ENCODE measurements around the gene EBI3. TPM values are rescaled to one million over a fixed set of nuclear protein-coding genes. Genes with fewer than 3 reads are reported as not detected.
"Not testable (repeated sequence)": the region's sequence is repeated elsewhere in the genome, so short reads cannot be mapped to it uniquely, and the experiment has no call there.

The EBI3 gene
- total RNA-seq, 1 donor from 2014 or later: 3.1 TPM

DNA sequence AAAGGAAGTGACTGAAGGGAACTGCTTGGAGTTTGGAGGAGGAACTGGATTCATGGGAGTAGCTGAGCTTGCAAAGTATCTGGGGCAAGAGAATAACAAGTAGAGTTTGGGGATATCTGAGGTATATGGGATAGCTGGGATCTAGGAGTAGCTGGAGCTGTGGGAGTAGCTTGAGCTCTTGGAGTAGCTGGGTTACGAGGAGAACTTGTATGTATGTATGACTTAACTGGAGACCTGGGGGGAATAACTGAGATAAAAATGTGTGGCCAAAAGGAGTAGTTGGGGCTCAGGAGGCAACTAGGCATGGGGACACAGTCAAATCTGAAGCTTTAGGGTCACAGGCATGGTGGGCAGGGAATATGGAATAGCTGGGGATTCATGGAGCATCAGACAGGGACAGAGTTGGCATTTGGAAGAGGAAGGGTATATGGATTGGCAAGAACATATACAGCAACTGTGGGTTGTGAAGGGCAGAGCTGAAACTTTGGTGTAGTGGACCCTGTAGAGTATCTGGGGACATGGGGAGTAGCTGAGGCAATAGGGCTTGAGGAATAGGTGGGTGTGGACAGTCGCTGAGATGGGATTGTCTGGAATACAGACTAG, 28.3 kb upstream of the EBI3 start:
- no peak for DNase-seq

DNA sequence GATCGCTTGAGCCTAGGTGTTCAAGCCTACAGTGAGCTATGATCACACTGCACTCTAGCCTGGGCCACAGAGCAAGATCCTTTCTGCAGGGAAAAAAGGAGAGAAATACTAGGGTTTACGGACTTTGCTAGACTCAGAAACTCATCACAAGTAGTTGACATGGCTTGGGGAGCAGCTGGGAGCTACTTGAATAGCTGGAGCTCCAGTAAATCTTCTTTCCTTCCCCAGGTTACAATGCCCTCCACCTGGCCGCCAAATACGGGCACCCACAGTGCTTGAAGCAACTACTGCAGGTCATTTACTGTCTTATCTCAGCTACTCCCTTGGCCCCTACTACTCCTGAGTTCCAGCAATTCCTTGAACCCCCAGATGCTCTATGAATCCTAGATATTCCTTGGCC, 27.5 kb upstream of the EBI3 start:
- no peak for DNase-seq

DNA sequence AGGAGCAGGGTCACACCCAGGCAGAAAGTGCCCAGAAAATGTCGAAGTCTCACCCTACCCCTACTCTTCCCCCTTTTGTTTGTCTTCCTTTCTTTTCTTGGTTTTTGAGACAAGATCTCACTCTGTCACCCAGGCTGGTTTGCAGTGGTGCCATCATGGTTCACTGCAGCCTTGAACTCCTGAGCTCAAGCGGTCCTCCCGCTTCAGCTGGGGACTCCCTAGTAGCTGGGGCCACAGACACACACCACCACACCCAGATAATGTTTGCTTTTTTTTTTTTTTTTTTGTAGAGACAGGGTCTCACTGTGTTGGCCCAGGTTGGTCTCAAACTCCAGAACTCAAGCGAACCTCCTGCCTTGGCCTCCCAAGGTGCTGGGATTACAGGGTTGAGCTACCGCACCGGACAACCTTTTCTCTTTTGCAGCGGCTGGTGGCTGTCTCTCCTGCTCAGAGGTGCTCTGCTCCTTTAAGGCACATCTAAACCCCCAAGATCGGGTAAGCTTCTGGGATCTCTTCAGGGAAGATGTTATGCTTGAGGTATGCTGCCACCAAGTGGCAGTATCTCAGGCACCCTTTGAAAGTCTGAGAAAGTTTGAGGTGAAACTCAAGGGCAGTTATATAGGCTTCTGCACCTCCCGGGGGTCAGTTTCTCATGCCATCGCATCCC, 22.4 kb upstream of the EBI3 start:
- peak; percentile 58 for DNase-seq

DNA sequence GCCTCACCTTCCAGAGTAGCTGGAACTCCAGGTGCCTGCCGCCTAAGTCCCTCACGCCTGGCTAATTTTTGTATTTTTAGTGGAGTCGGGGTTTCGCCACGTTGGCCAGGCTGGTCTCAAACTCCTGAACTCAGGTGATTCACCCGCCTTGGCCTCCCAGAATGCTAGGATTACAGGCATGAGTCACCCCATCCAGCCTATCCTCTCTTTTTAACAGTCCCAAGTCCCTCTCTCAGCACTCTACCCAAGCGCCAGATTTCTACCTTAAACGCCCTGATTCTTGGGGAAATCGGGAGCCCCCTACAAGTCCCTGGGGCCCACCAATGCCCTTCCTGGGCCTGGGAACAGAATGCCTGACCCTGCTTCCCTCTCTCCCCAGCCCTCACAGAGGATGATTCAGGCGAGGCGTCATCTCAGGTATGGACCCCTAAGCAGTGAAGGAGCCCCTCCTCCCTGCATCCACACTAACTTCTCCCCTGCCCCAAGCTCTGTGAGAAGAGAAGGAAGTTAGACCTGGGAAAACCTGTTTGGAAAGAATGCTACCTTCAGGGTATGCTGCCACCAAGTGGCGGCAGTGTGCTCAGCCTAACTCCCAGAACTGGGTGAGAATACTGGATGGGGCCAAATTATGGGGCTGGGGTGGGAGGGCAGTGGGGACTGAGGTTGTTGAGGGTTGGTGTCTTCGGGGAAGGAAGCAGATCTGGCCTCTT, 20.8 kb upstream of the EBI3 start:
- DNase-seq: peak; percentile 52

DNA sequence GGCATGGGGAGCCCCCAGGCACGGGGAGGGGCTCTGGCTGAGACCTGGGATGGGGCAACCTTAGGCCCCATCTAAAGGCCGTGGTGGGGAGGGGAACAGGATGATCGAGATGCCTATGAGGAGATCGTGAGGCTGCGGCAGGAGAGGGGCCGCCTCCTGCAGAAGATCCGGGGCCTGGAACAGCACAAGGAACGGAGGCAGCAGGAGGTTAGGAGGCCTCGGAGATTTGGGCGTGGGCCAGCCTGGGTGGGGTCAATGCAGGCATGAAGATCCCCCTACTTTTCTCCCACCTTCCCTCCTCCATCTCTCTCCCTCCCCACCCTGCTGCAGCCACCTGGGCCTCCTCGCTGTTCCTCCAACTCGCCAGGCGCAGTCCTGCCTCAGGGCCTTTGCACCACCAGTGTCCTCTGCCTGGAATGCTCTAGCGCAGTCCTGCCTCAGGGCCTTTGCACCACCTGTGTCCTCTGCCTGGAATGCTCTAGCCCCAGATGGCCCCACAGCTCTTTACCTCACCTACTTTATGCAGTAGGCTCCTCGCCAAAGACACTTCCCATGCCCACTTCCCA, 19.1 kb upstream of the EBI3 start:
- DNase-seq: no peak

DNA sequence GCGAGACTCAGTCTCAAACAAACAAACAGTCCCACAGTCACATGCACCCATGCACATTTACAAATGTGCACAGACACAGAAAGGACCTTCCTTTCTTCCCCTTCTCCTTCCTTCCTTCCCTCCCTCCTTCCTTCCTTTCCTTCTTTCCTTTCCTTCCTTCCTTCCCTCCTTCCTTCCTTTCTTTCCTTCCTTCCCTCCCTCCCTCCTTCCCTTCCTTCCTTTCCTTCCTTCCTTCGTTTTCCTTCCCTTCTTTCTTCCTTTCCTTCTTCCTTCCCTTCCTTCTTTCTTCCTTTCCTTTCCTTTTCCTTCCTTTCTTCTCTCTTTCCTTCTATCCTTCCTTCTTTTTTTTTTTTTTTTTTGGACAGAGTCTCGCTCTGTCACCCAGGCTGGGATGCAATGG, 16.2 kb upstream of the EBI3 start:
- no peak for DNase-seq

DNA sequence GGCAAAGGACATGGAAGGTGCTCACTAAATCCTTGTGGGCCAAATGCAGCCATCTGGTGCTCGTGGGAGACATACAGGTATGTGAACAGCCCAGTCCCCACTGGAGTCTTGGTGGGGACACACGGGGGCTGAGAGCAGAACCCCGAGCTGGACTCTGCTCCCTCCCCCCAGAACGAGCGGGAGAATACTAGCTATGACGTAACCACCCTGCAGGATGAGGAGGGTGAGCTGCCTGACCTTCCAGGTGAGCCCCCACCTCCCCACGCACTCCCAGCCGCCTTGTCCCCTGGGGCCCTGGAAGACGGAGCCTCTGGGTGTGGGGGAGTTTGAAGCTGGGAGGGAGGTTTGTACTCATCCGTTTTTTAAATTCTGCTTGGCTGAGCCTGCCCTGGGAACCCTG, 13.5 kb upstream of the EBI3 start:
- DNase-seq: no peak

DNA sequence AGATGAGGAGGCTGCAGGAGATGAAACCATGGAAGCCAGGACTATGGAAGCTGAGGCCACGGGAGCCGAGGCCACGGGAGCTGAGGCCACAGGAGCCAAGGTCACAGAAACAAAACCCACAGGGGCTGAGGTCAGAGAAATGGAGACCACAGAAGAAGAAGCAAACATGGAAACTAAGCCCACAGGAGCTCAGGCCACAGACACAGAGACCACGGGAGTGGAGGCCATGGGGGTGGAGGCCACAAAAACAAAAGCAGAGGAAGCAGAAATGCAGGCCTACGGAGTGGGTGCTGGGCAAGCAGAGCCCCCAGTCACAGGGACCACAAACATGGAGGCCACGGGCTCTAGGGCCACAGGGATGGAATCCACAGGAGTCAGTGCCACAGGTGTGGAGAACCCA, 12.5 kb upstream of the EBI3 start:
- no peak for DNase-seq

DNA sequence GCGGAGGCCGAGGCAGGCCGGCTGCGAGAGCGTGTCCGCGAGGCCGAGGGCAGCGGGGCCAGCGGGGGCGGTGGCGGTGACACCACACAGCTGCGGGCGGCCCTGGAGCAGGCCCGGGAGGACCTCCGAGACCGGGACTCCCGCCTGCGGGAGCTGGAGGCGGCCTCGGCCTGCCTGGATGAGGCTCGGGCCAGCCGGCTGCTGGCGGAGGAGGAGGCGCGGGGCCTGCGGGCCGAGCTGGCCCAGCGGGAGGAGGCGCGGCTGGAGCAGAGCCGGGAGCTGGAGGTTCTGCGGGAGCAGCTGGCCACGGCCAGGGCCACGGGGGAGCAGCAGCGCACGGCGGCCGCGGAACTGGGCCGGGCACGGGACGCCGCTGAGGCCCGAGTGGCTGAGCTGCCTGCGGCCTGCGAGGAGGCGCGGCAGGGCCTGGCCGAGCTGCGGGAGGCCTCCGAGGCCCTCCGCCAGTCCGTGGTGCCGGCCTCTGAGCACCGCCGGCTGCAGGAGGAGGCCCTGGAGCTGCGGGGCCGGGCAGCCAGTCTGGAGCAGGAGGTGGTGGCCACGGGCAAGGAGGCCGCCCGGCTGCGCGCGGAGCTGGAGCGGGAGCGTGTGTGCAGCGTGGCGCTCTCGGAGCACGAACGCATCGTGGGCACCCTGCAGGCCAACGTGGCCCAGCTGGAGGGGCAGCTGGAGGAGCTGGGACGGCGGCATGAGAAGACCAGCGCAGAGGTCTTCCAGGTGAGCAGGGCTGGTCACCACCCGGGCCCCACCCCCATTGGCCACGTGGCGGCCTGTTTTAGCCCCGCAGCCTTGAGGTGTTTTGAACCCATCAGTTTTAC, 11.7 kb upstream of the EBI3 start:
- no peak for DNase-seq

DNA sequence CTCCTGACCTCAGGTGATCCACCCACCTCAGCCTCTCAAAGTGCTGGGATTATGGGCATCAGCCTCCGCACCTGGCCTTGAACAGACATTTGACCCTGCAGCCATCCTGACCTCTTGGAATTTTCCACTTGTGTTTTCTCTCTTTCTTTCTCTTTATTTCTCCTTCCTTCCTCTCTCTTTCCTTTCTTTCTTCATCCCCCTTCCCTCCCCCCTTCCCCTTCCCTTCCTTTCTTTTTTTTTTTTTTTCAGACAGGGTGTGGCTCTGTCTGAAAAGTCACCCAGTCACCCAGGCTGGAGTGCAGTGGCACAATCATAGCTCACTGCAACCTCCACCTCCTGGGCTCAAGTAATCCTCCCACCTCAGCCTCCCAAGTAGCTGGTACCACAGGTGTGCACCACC, 10.8 kb upstream of the EBI3 start:
- DNase-seq: not testable (repeated sequence)

DNA sequence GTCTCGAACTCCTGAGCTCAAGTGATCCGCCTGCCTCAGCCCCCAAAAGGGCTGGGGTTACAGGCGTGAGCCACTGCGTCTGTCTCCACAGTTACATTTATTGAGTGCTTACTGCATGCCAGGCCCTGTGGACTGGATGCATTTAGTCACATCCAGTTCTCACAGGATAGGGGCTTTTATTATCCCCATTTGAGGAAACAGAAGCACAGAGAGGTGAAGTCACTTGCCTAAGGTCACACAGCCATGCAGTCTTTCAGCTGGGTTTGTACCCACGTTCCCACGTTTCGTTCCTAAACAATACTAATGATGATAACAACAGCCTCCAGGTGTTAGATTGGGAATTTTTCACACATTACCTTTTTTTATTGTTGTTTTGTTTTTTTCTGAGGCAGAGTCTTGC, 9.1 kb upstream of the EBI3 start:
- no peak for DNase-seq

DNA sequence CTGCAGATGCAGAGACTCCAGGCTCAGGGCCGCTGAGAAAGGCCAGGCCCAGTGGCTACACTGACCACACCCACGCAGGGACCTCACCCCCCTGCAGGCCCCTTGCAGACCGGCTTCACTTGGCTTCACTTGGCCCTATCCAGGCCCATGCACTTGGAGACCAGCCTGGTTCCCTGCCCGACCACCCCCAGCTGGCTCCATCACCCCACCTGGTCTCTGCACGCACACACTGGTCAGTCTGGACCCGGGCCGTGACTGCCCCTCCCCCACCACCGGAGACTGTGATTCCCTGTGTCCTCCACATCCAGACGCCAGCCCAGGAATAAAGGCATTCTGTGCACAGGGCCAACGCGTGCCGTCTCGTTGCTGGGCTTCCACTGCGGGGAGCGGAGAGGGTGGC, 4.9 kb upstream of the EBI3 start:
- DNase-seq: no peak

DNA sequence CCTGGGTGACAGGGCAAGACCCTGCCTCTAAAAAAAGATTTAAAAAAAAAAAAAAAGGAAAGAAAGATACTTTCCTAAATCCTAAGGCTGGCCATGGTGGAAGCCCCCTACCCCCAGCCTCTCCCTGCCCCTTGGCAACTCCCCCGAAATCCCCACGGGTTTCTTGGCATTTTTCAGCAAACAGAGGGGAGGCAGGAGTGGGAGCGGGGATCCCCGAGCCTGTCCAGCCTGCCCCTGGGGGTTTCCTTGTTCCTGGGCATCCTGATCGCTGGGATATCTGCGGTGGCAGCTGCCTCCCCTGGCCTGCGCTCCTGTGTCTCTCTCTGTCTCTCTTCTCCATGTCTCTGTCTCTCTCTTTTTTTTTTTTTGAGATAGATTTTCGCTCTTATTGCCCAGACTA, 3.4 kb upstream of the EBI3 start:
- no peak for DNase-seq

DNA sequence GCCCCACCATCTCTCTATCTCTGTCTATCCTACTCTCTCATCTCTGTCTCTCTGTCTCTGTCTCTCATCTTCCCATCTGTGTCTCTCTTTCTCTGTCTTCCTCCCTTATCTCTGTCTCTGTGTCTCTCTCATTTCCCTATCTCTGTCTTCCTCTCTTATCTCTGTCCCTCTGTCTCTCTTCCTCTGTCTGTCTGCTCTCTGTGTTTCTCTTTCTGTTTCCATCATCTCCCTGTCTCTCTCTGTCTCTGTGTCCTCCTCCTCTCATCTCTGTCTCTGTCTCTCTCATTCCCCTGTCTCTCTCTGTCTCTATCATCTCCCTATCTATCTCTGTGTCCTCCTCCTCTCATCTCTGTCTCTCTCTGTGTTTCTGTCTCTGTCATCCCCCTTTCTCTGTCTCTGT, 1.6 kb upstream of the EBI3 start:
- DNase-seq: no peak

DNA sequence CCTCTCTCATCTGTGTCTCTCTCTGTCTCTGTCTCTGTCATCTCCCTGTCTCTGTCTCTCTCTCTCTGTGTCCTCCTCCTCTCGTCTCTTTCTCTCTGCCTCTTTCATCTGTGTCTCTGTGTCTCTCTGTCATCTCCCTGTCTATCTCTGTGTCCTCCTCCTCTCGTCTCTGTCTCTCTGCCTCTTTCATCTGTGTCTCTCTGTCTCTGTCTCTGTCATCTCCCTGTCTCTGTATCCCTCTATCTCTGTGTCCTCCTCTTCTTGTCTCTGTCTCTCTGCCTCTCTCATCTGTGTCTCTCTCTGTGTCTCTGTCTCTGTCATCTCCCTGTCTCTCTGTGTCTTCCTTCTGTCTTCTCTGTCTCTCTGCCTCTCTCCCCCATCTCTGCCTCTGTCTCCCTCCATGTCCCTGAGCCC, 551 bp upstream of the EBI3 start:
- DNase-seq: no peak

DNA sequence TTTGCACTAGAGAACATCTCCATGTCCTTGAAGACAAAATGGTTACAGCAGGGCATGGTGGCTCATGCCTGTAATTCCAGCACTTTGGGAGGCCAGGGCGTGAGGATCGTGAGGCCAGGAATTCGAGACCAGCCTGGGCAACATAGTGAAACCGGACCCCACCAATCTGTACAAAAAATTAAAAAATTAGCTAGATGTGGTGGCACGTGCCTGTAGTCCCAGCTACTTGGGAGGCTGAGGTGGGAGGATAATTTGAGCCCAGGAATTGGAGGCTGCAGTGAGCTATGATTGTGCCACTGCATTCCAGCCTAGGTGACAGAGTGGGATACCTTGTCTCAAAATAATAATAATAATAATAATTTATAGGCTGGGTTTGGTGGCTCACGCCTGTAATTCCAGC, 914 bp downstream of the EBI3 start:
- DNase-seq: not testable (repeated sequence)

DNA sequence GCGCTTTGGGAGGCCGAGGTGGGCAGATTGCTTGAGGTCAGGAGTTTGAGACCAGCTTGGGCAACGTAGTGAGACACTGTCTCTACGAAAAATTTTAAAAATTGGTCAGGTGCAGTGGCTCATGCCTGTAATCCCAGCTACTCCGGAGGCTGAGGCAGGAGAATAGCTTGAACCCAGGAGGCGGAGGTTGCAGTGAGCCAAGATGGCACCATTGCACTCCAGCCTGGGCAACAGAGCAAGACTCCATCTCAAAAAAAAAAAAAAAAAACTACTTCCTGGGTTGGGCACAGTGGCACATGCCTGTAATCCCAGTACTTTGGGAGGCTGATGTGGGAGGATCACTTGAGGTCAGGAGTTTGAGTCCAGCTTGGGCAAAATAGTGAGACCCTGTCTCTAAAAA, 2.2 kb downstream of the EBI3 start:
- DNase-seq: not testable (repeated sequence)

DNA sequence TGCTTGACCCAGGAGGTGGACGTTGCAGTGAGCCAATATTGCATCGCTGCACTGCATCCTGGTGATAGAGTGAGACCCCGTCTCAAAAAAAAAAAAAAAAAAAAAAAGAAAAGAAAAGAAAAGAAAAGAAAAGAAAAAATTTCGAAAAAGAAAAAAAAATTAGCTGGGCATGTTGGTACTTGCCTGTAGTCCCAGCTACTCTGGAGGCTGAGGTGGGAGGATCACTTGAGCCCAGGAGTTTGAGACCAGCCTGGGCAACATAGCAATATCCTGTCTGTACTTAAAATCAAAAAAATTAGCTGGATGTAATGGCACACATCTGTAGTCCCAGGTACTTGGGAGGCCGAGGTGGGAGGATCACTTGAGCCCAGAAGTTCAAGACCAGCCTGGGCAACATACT, 2.8 kb downstream of the EBI3 start:
- DNase-seq: not testable (repeated sequence)

DNA sequence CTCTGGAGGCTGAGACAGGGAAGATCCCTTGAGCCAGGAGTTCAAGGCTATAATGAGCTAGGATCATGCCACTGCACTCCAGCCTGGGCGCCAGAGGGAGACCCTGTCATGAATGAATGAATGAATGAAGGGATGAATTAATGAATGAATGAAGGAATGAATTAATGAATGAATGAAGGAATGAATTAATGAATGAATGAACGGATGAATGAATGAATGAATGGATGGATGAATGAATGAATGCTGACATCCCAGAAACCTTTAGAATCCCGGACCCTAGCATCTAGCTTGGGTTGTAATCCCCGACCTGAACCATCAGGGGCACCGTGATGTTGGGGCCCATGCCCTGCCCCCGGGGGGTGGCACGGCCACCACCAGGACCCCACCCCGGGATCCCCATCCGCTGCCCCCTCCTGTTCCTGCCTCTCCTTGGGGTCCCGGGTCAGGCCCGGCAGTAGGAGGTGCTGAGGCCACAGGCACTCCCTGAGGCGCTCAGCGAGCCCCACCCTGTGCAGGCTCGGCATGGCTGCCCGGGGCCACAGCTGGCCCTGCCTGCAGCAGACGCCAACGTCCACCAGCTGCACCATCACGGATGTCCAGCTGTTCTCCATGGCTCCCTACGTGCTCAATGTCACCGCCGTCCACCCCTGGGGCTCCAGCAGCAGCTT, 3.4 kb downstream of the EBI3 start:
- no peak for DNase-seq

DNA sequence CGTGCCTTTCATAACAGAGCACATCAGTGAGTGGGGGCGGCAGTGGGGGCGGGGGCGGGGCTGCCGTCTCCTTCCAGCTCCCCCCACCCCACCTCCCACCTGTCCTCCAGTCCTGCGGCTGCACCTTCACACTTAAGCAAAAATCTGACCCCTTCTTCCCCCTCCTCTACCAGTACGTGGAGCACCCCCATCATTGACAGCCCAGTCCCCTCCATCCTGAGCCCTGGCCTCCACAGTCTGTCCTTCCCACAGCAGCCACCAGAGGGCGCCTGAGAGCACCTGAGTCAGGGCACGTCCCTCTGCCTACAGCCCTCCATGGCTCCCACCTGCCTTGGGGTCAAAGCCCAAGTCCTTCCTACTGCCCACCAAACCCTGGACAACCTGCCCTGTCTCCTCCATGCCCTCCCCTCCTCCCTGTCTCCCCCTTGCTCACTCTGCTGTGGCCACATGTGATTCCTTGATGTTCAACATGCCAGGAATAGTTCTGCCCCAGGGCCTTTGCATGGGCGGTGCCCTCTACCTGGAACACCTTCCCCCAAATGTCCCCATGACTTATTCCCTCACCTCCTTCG, 4.0 kb downstream of the EBI3 start:
- DNase-seq: peak; percentile 59

DNA sequence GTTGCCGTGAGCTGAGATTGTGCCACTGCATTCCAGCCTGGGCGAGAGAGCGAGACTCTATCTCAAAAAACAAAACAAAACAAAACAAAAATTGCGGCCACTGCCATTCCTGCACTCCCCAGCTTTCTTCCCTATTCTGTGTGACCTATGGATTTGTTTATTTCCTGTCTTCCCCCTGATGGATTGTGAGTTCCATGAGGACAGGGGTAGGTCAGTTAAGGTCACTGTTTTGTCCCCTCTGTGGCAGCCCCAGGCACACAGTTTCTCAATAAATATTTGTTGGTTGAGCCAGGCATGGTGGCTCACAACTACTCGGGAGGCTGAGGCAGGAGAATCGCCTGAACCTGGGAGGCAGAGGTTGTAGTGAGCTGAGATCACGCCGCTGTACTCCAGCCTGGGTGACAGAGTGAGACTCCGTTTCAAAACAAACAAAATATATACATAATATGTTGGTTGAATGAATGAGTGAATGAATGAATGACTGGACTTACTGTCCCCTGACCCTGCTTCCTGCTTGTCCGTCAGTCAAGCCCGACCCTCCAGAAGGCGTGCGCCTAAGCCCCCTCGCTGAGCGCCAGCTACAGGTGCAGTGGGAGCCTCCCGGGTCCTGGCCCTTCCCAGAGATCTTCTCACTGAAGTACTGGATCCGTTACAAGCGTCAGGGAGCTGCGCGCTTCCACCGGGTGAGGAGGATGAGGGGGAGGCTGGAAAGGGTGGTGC, 5.0 kb downstream of the EBI3 start:
- DNase-seq: no peak

DNA sequence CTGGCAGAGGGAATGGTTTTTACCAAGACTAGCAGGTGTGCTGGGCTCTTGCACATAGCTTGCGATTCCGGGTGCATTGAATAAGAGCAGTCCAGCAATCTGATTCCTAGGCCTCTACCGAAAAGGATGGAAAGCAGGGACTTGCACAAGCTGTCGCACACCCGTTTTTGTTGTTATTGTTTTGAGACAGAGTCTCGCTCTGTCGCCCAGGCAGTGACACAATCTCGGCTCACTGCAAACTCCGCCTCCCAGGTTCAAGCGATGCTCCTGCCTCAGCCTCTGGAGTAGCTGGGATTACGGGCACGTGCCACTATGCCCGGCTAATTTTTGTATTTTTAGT, 5.5 kb downstream of the EBI3 start:
- DNase-seq: no peak

All from dermis blood vessel endothelial cell (primary cell).